Measurements from ENCODE around the gene MEF2C.

Gene MEF2C

DNA sequence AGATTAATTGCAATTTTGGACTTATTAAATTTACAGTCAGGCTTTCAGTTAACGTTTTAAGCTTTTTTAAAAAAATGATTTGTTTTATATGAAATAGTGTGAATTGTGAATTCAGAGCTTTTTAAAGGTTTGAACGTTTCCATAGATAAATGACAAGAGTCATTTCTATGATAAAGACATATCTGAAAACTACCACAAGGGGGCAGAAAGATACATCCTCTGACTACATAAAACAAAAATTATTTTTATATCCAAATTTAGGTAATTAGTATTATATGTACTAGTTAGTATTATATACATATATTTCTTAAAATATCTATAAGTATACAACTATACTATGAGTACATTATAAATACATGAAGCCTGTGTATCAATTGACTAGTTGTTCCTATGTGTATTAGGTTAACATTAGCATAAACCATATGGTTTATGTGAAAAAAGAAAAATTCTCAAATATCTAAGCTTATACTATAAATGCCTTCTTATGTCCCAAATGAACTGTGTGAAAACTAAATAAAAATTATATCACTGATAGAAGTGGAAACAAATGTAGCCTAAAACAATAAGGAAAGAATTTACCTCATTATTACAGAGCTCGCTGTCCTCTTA is 155.2 kb downstream of the MEF2C start:
- Histone ChIP-seq H3K79me2 (ENCODE audit: insufficient read depth, low read length) (no peaks in the 10 kb centered on the region), H3K9me2 (ENCODE audit: low read depth, low read length) (no peaks in the 10 kb centered on the region), H2AFZ (ENCODE audit: low read length) (no peak overlapping the region), H3K4me3 (ENCODE audit: low read depth, low read length, poor library complexity, severe bottlenecking) (no peak overlapping the region), H3K9ac (ENCODE audit: low read length) (no peak overlapping the region), H4K20me1 (ENCODE audit: insufficient read depth, low read length) (no peaks in the 10 kb centered on the region), H3K4me1 (ENCODE audit: insufficient read depth, low read length, severe bottlenecking) (peaks cover 32% of the 10 kb centered on the region), H3K36me3 (ENCODE audit: insufficient read depth, low read length) (peaks cover 79% of the 10 kb centered on the region), H3K27me3 (ENCODE audit: insufficient read depth, low read length) (no peaks in the 10 kb centered on the region), H3F3A (ENCODE audit: insufficient read depth, low read length) (0 out of 2 replicates have a peak, but pooled peaks cover 1% of the 10 kb centered on the region), H3K9me3 (ENCODE audit: low read length) (no peaks in the 10 kb centered on the region), H3K27ac (ENCODE audit: low read depth, low read length, poor library complexity, severe bottlenecking) (no peak overlapping the region), H3K4me2 (ENCODE audit: low read length) (no peak overlapping the region)
- TF ChIP-seq, protein P1, sequence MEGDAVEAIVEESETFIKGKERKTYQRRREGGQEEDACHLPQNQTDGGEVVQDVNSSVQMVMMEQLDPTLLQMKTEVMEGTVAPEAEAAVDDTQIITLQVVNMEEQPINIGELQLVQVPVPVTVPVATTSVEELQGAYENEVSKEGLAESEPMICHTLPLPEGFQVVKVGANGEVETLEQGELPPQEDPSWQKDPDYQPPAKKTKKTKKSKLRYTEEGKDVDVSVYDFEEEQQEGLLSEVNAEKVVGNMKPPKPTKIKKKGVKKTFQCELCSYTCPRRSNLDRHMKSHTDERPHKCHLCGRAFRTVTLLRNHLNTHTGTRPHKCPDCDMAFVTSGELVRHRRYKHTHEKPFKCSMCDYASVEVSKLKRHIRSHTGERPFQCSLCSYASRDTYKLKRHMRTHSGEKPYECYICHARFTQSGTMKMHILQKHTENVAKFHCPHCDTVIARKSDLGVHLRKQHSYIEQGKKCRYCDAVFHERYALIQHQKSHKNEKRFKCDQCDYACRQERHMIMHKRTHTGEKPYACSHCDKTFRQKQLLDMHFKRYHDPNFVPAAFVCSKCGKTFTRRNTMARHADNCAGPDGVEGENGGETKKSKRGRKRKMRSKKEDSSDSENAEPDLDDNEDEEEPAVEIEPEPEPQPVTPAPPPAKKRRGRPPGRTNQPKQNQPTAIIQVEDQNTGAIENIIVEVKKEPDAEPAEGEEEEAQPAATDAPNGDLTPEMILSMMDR (IDR thresholded peaks at IDR 0.05; ENCODE audit: low read length) = peak; percentile 32
- TF ChIP-seq EZH2 (IDR thresholded peaks at IDR 0.05; ENCODE audit: borderline replicate concordance, low read length) = no peak

DNA sequence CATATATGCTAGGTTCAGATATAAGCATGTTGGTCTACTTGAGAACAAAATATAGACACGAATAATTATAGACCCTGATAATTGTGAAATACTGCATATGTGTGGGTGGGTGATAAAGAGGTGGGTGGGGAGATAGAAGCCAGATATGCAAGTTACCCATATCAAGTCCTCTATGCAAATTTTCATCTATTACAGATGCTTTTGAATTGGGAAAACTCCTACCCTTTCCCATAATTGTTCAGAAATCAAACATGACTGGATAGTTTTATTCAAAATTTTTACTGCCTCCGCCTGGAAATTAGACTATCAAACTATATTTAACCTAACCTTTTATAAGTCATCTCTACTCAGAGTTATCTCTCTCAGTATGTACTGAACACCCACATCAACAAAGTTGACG is 157.5 kb downstream of the MEF2C start:
- Histone ChIP-seq H3K4me2 (ENCODE audit: low read length) (no peak overlapping the region), H3K27ac (ENCODE audit: low read depth, low read length, poor library complexity, severe bottlenecking) (no peak overlapping the region), H2AFZ (ENCODE audit: low read length) (no peak overlapping the region), H3F3A (ENCODE audit: insufficient read depth, low read length) (no peaks in the 10 kb centered on the region), H3K9ac (ENCODE audit: low read length) (no peak overlapping the region), H3K4me3 (ENCODE audit: low read depth, low read length, poor library complexity, severe bottlenecking) (no peak overlapping the region), H3K79me2 (ENCODE audit: insufficient read depth, low read length) (no peaks in the 10 kb centered on the region), H3K36me3 (ENCODE audit: insufficient read depth, low read length) (peaks cover 85% of the 10 kb centered on the region), H3K4me1 (ENCODE audit: insufficient read depth, low read length, severe bottlenecking) (peaks cover 8% of the 10 kb centered on the region), H3K9me2 (ENCODE audit: low read depth, low read length) (no peaks in the 10 kb centered on the region), H3K27me3 (ENCODE audit: insufficient read depth, low read length) (no peaks in the 10 kb centered on the region), H3K9me3 (ENCODE audit: low read length) (no peaks in the 10 kb centered on the region), H4K20me1 (ENCODE audit: insufficient read depth, low read length) (no peaks in the 10 kb centered on the region)
- TF ChIP-seq, protein P1 (IDR thresholded peaks at IDR 0.05; ENCODE audit: low read length) = no peak
- no peak for TF ChIP-seq EZH2 (IDR thresholded peaks at IDR 0.05; ENCODE audit: borderline replicate concordance, low read length)

DNA sequence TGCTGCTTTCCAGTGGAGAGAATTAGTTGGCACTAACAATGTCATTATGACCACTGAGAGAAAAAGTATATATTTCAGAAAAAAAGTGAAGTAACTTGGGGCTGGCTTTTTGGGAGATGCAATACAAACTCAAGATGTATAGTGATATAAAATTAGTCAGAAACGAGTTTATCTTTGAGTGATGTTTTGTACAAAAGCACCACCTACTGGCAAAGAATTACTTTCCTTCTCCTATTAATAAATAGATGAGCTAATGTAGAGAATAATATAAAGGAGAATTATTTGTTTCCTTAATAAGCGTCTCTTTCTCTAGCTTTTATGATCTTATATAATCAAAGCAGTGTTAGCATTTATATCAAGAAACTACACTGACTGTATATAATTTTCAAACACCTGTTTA is 158.8 kb downstream of the MEF2C start:
- H3K9me3 ChIP-seq (ENCODE audit: low read length) = no peaks in the 10 kb centered on the region
- no peaks in the 10 kb centered on the region for H3K27me3 ChIP-seq (ENCODE audit: insufficient read depth, low read length)
- H3K4me2 ChIP-seq (ENCODE audit: low read length) = no peak overlapping the region
- peaks cover 91% of the 10 kb centered on the region for H3K36me3 ChIP-seq (ENCODE audit: insufficient read depth, low read length)
- H3K27ac ChIP-seq (ENCODE audit: low read depth, low read length, poor library complexity, severe bottlenecking) = no peak overlapping the region
- H3K79me2 ChIP-seq (ENCODE audit: insufficient read depth, low read length) = no peaks in the 10 kb centered on the region
- no peak for TF ChIP-seq EZH2 (IDR thresholded peaks at IDR 0.05; ENCODE audit: borderline replicate concordance, low read length)
- TF ChIP-seq, protein P1 (IDR thresholded peaks at IDR 0.05; ENCODE audit: low read length) = peak; percentile 36; the same call in 1 of the 2 replicates
- no peaks in the 10 kb centered on the region for H3F3A ChIP-seq (ENCODE audit: insufficient read depth, low read length)
- H3K9ac ChIP-seq (ENCODE audit: low read length) = no peak overlapping the region
- no peak overlapping the region for H3K4me3 ChIP-seq (ENCODE audit: low read depth, low read length, poor library complexity, severe bottlenecking)
- no peaks in the 10 kb centered on the region for H3K9me2 ChIP-seq (ENCODE audit: low read depth, low read length)
- H4K20me1 ChIP-seq (ENCODE audit: insufficient read depth, low read length) = no peaks in the 10 kb centered on the region
- no peak overlapping the region for H2AFZ ChIP-seq (ENCODE audit: low read length)
- no peaks in the 10 kb centered on the region for H3K4me1 ChIP-seq (ENCODE audit: insufficient read depth, low read length, severe bottlenecking)
